HG02870 (cell line): ENCODE data around the gene GCDH.
A peak's percentile ranks its signal among the peaks of the same experiment; 100 is the strongest.
"Not testable (repeated sequence)": the region's sequence is repeated elsewhere in the genome, so short reads cannot be mapped to it uniquely, and the experiment has no call there.

Experiments
- ATAC-seq: cut with Tn5 transposase; IDR thresholded peaks from one replicate; pipeline ENCODE4 v1.9.1; 2021; ENCODE audit warnings: mild to moderate bottlenecking, moderate library complexity; ENCODE audit not compliant: unreplicated experiment

GCDH gene

GRCh38 chr19:12872255-12872654 lies 18.7 kb upstream of the GCDH start:
- ATAC-seq, result no peak

- ATAC-seq, result no peak
These were observed 17.7 kb upstream of the GCDH start for GRCh38 chr19:12872941-12873890.

- ATAC-seq, result no peak
These were observed 16.8 kb upstream of the GCDH start for GRCh38 chr19:12873891-12874745.

GRCh38 chr19:12875086-12875485 lies 15.9 kb upstream of the GCDH start:
- ATAC-seq, result no peak

GRCh38 chr19:12880551-12881171 lies 10.3 kb upstream of the GCDH start:
- ATAC-seq, result peak; percentile 14

- peak; percentile 72 for ATAC-seq
These were observed 9.7 kb upstream of the GCDH start, which contains the start of gene DNASE2 for GRCh38 chr19:12881172-12881808. Gene DNASE2 (minus strand): TSS chr19:12881449. CDS start chr19:12881375, 74 bp downstream.

- ATAC-seq, result no peak
These were observed 8.4 kb upstream of the GCDH start for GRCh38 chr19:12882589-12882988.

- ATAC-seq, result no peak
These were observed 6.8 kb upstream of the GCDH start for GRCh38 chr19:12884202-12884601.

GRCh38 chr19:12884627-12884925 lies 6.4 kb upstream of the GCDH start:
- no peak for ATAC-seq

- no peak for ATAC-seq
These were observed 5.8 kb upstream of the GCDH start for GRCh38 chr19:12884926-12885748.

- ATAC-seq, result no peak
These were observed 5.0 kb upstream of the GCDH start for GRCh38 chr19:12885749-12886650.

GRCh38 chr19:12886651-12886968 lies 4.3 kb upstream of the GCDH start:
- no peak for ATAC-seq

- ATAC-seq, result no peak
These were observed 3.8 kb upstream of the GCDH start, which contains the start of gene KLF1 for GRCh38 chr19:12886969-12887747. Gene KLF1 (minus strand): TSS chr19:12887201. CDS start chr19:12887140, 61 bp downstream.

GRCh38 chr19:12888006-12888603 lies 2.9 kb upstream of the GCDH start:
- no peak for ATAC-seq

- not testable (repeated sequence) for ATAC-seq
These were observed 617 bp upstream of the GCDH start for GRCh38 chr19:12890299-12890786.

- no peak for ATAC-seq
These were observed 627 bp downstream of the GCDH start for GRCh38 chr19:12891553-12892021.

GRCh38 chr19:12893582-12893981 lies 2.6 kb downstream of the GCDH start:
- ATAC-seq, result no peak

- ATAC-seq, result no peak
These were observed 5.5 kb downstream of the GCDH start for GRCh38 chr19:12896460-12896859.
